Uterus (tissue), 4 donors: ENCODE measurements around the gene CDKN2AIP. TPM values are rescaled to one million over a fixed set of nuclear protein-coding genes. Genes with fewer than 3 reads are reported as not detected.

Experiments used
- DNase-seq, 2 donors: peaks; one replicate each; pipeline ENCODE4 v3.0.0-alpha.2; 2019 to 2020
- H3K27ac ChIP-seq, 2 donors: fragments of 200-600 bp; sonication (generic); 1 replicate in 1 of 2; 2 replicates in 1 of 2; pipeline ENCODE4 v1.5.1; 2016 to 2018
- H3K27me3 ChIP-seq, 2 donors: fragments of 200-600 bp; sonication (generic); one replicate each; pipeline ENCODE4 v1.5.1; 2018 to 2019; ENCODE audit warnings: control low read depth in 1 of 2
- H3K36me3 ChIP-seq, 2 donors: fragments of 200-600 bp; sonication (generic); one replicate each; pipeline ENCODE4 v1.5.1; 2019; ENCODE audit warnings: control low read depth in 1 of 2
- H3K4me1 ChIP-seq, 2 donors: fragments of 200-600 bp; sonication (generic); one replicate each; pipeline ENCODE4 v1.5.1; 2018 to 2019; ENCODE audit warnings: control low read depth in 1 of 2
- H3K4me3 ChIP-seq, 2 donors: fragments of 200-600 bp; sonication (generic); 1 replicate in 1 of 2; 2 replicates in 1 of 2; pipeline ENCODE4 v1.5.1; 2018 to 2019; ENCODE audit warnings: mild to moderate bottlenecking in 1 of 2
- H3K9me3 ChIP-seq, 2 donors: fragments of 200-600 bp; sonication (generic); one replicate each; pipeline ENCODE4 v1.5.1; 2019; ENCODE audit warnings: control low read depth in 1 of 2
- CTCF ChIP-seq, 4 experiments: fragments of 200-600 bp in 2 of 4; fragments of 450-650 bp in 2 of 4; sonication (generic) in 2 of 4; IDR thresholded peaks; one replicate each; pipeline ENCODE4 v1.5.1; 2016 to 2019; ENCODE audit warnings: antibody characterized with exemption in 4 of 4, mild to moderate bottlenecking in 2 of 4, moderate library complexity in 1 of 4
- POLR2A ChIP-seq, 2 donors: fragments of 450-650 bp; IDR thresholded peaks; one replicate each; pipeline ENCODE4 v1.6.1; 2016; ENCODE audit warnings: antibody characterized with exemption in 2 of 2, mild to moderate bottlenecking in 1 of 2, moderate library complexity in 1 of 2
- intact Hi-C: fragments of 100-400 bp; cut with DNase I; formaldehyde crosslinking; loops from one replicate; pipeline ENCODE4 v1.15.1; 2023; ENCODE audit warnings: low total_unique reads
- total RNA-seq, 4 donors: library from RNA; depleted of rRNA in 3 of 4; stranded (reverse); fragments of >200 nt in 3 of 4; gene quantifications; one replicate each; pipeline versions ENCODE4 v1.1.0 to v1.2.4, GENCODE V29; 2014 to 2023
- donor health status: DM: yes; HTN: yes; CAD: no.

CDKN2AIP gene
- total RNA-seq, 4 donors from 2014 or later: 18.5 to 37.1 (median 23.9) TPM

GRCh38 chr4:183485411-183486160 is 41.1 kb downstream of the CDKN2AIP start:
- Histone ChIP-seq H3K9me3 (no peaks in the 10 kb centered on the region), H3K27me3 (no peaks in the 10 kb centered on the region), H3K4me1 (no peaks in the 10 kb centered on the region), H3K36me3 (no peaks in the 10 kb centered on the region), H3K27ac (no peak overlapping the region), H3K4me3 (no peak overlapping the region)
- intact Hi-C loops: no loop called here
- no peak for TF ChIP-seq CTCF (IDR thresholded peaks at IDR 0.05)
- no peak for TF ChIP-seq POLR2A (IDR thresholded peaks at IDR 0.05)
- no peak for DNase-seq

GRCh38 chr4:183492791-183493222 is 48.4 kb downstream of the CDKN2AIP start:
- H3K27me3 ChIP-seq: no peaks in the 10 kb centered on the region
- H3K4me1 ChIP-seq: no peaks in the 10 kb centered on the region
- no peak for TF ChIP-seq CTCF (IDR thresholded peaks at IDR 0.05)
- TF ChIP-seq POLR2A (IDR thresholded peaks at IDR 0.05): no peak
- intact Hi-C loops: no loop called here
- H3K4me3 ChIP-seq: no peak overlapping the region
- no peak for DNase-seq
- peaks cover 0 to 2% of the 10 kb centered on the region in 2 donors for H3K9me3 ChIP-seq
- H3K27ac ChIP-seq: no peak overlapping the region
- no peaks in the 10 kb centered on the region for H3K36me3 ChIP-seq

GRCh38 chr4:183493246-183493645 is 48.8 kb downstream of the CDKN2AIP start:
- TF ChIP-seq POLR2A (IDR thresholded peaks at IDR 0.05) (no peak), CTCF (IDR thresholded peaks at IDR 0.05) (no peak)
- no peak for DNase-seq
- Histone ChIP-seq H3K4me1 (no peaks in the 10 kb centered on the region), H3K36me3 (no peaks in the 10 kb centered on the region), H3K27me3 (no peaks in the 10 kb centered on the region), H3K4me3 (no peak overlapping the region), H3K9me3 (peaks cover 0 to 2% of the 10 kb centered on the region in 2 donors), H3K27ac (no peak overlapping the region)
- intact Hi-C loops: no loop called here

- DNase-seq: no peak
- Histone ChIP-seq H3K27me3 (no peaks in the 10 kb centered on the region), H3K4me1 (no peaks in the 10 kb centered on the region), H3K4me3 (no peak overlapping the region), H3K36me3 (no peaks in the 10 kb centered on the region), H3K9me3 (peaks cover 0 to 2% of the 10 kb centered on the region in 2 donors), H3K27ac (no peak overlapping the region)
- TF ChIP-seq POLR2A (IDR thresholded peaks at IDR 0.05) (no peak), CTCF (IDR thresholded peaks at IDR 0.05) (no peak)
- intact Hi-C loops: no loop called here
Measured at GRCh38 chr4:183495184-183495583, 50.7 kb downstream of the CDKN2AIP start.

Other genes starting within 250 kb of the CDKN2AIP start
- 1 to 10 TPM in 2 of 4 donors, not detected in 2; 1.0 to 3.5 TPM for gene CLDN22, start 124.4 kb upstream of the CDKN2AIP start, total RNA-seq
- gene CLDN24, start 122.2 kb upstream of the CDKN2AIP start, total RNA-seq: not detected
- 10 to 100 TPM in 2 of 4 donors, 1 to 10 TPM in 2; 3.8 to 16.1 (median 10.0) TPM for gene ING2, start 60.4 kb downstream of the CDKN2AIP start, total RNA-seq
- gene RWDD4, start 214.5 kb downstream of the CDKN2AIP start, total RNA-seq: 10 to 100 TPM; 11.8 to 31.2 (median 19.3) TPM
- gene TRAPPC11, start 214.7 kb downstream of the CDKN2AIP start, total RNA-seq: 10 to 100 TPM; 18.4 to 96.8 (median 53.5) TPM